H9 (cell line): ENCODE measurements around the gene EDN3. TPM values are rescaled to one million over a fixed set of nuclear protein-coding genes. Genes with fewer than 3 reads are reported as not detected.

Experiments used
- DNase-seq: peaks from one replicate; pipeline ENCODE4 v3.0.0-alpha.2; 2017
- H2AFZ ChIP-seq: one replicate; pipeline ENCODE4 v1.6.1; 2013; ENCODE audit warnings: mild to moderate bottlenecking, low read length, control low read depth, moderate library complexity
- H2AK5ac ChIP-seq: 2 replicates; pipeline ENCODE4 v1.6.1; 2013; ENCODE audit warnings: low read length, control low read depth, mixed read lengths; ENCODE audit not compliant: insufficient read length
- H2BK120ac ChIP-seq: one replicate; pipeline ENCODE4 v1.6.1; 2013; ENCODE audit warnings: low read depth, mild to moderate bottlenecking, low read length, control low read depth, inconsistent platforms; ENCODE audit not compliant: poor library complexity, severe bottlenecking
- H2BK12ac ChIP-seq: 2 replicates; pipeline ENCODE4 v1.6.1; 2013; ENCODE audit warnings: low read length, control low read depth, mixed read lengths, low read depth; ENCODE audit not compliant: insufficient read length
- H2BK15ac ChIP-seq: 2 replicates; pipeline ENCODE4 v1.6.1; 2013; ENCODE audit warnings: low read depth, low read length, control low read depth
- H2BK20ac ChIP-seq: one replicate; pipeline ENCODE4 v1.6.1; 2013; ENCODE audit warnings: low read depth, mild to moderate bottlenecking, low read length, control low read depth, inconsistent platforms; ENCODE audit not compliant: poor library complexity, severe bottlenecking
- H2BK5ac ChIP-seq: 2 replicates; pipeline ENCODE4 v1.6.1; 2013; ENCODE audit warnings: low read length, control low read depth, mixed read lengths; ENCODE audit not compliant: insufficient read length
- H3K14ac ChIP-seq: 2 replicates; pipeline ENCODE4 v1.6.1; 2013; ENCODE audit warnings: low read length, control low read depth; ENCODE audit not compliant: insufficient read depth
- H3K18ac ChIP-seq: 2 replicates; pipeline ENCODE4 v1.6.1; 2013; ENCODE audit warnings: low read depth, mild to moderate bottlenecking, mixed read lengths, low read length, control low read depth; ENCODE audit not compliant: insufficient read length
- H3K23ac ChIP-seq: 2 replicates; pipeline ENCODE4 v1.6.1; 2013; ENCODE audit warnings: low read length, control low read depth, mixed read lengths, low read depth; ENCODE audit not compliant: insufficient read length
- H3K23me2 ChIP-seq: 2 replicates; pipeline ENCODE4 v1.6.1; 2013; ENCODE audit warnings: low read depth, mild to moderate bottlenecking, mixed read lengths, low read length, control low read depth; ENCODE audit not compliant: insufficient read length, poor library complexity, severe bottlenecking
- H3K27ac ChIP-seq: 2 replicates; pipeline ENCODE4 v1.5.1; 2013; ENCODE audit warnings: low read length, control low read depth, mixed read lengths, low read depth; ENCODE audit not compliant: insufficient read length
- H3K27me3 ChIP-seq: 2 replicates; pipeline ENCODE4 v1.6.1; 2013; ENCODE audit warnings: low read length, control low read depth, inconsistent platforms; ENCODE audit not compliant: insufficient read depth
- H3K4ac ChIP-seq: 2 replicates; pipeline ENCODE4 v1.6.1; 2013; ENCODE audit warnings: low read depth, mild to moderate bottlenecking, control low read depth, inconsistent platforms, low read length, moderate library complexity
- H3K4me1 ChIP-seq: 2 replicates; pipeline ENCODE4 v1.6.1; 2013; ENCODE audit warnings: low read length, control low read depth, inconsistent platforms; ENCODE audit not compliant: insufficient read depth
- H3K4me2 ChIP-seq: 2 replicates; pipeline ENCODE4 v1.6.1; 2013; ENCODE audit warnings: low read length, control low read depth, mixed read lengths; ENCODE audit not compliant: insufficient read length, insufficient read depth
- H3K56ac ChIP-seq: 2 replicates; pipeline ENCODE4 v1.6.1; 2013; ENCODE audit warnings: low read depth, mild to moderate bottlenecking, mixed read lengths, low read length, control low read depth; ENCODE audit not compliant: insufficient read length
- H3K79me1 ChIP-seq: 2 replicates; pipeline ENCODE4 v1.6.1; 2013; ENCODE audit warnings: low read depth, mild to moderate bottlenecking, moderate library complexity, low read length, control low read depth, inconsistent platforms; ENCODE audit not compliant: insufficient read depth, poor library complexity, severe bottlenecking
- H3K79me2 ChIP-seq: 2 replicates; pipeline ENCODE4 v1.6.1; 2013; ENCODE audit warnings: low read length, control low read depth, inconsistent platforms; ENCODE audit not compliant: insufficient read depth
- H3K9ac ChIP-seq: 2 replicates; pipeline ENCODE4 v1.6.1; 2013; ENCODE audit warnings: low read length, control low read depth, mixed read lengths; ENCODE audit not compliant: insufficient read length; ENCODE audit errors: extremely low read depth
- H3K9me3 ChIP-seq: one replicate; pipeline ENCODE4 v1.6.1; 2013; ENCODE audit warnings: low read depth, low read length, inconsistent platforms; ENCODE audit not compliant: control insufficient read depth
- H3T11ph ChIP-seq: one replicate; pipeline ENCODE4 v1.6.1; 2013; ENCODE audit warnings: mild to moderate bottlenecking, low read length, control low read depth, inconsistent platforms
- H4K20me1 ChIP-seq: one replicate; pipeline ENCODE4 v1.6.1; 2013; ENCODE audit not compliant: control insufficient read depth, insufficient read length, insufficient read depth
- H4K5ac ChIP-seq: 2 replicates; pipeline ENCODE4 v1.6.1; 2013; ENCODE audit warnings: low read depth, mild to moderate bottlenecking, mixed read lengths, low read length, control low read depth; ENCODE audit not compliant: insufficient read length
- H4K8ac ChIP-seq: replicated peaks from 2 replicates; pipeline ENCODE4 v1.6.1; 2013; ENCODE audit warnings: low read length, control low read depth, mixed read lengths, low read depth; ENCODE audit not compliant: insufficient read length
- H4K91ac ChIP-seq: 2 replicates; pipeline ENCODE4 v1.6.1; 2013; ENCODE audit warnings: low read depth, mild to moderate bottlenecking, moderate library complexity, mixed read lengths, low read length, control low read depth; ENCODE audit not compliant: insufficient read length
- H3K27ac Mint-ChIP-seq, 3 experiments: 2 replicates in 2 of 3; 3 replicates in 1 of 3; pipeline ENCODE4 v1.8.0; 2020 to 2021; ENCODE audit warnings: mixed read lengths in 3 of 3, mild to moderate bottlenecking in 1 of 3, moderate library complexity in 1 of 3
- H3K27me3 Mint-ChIP-seq: 2 replicates; pipeline ENCODE4 v1.8.0; 2021; ENCODE audit warnings: low read depth, mild to moderate bottlenecking, moderate library complexity, mixed read lengths
- H3K36me3 Mint-ChIP-seq, 3 experiments: 2 replicates in 2 of 3; 3 replicates in 1 of 3; pipeline ENCODE4 v1.8.0; 2020 to 2021; ENCODE audit warnings: low read depth in 3 of 3, mixed read lengths in 3 of 3; ENCODE audit not compliant: insufficient read depth in 1 of 3
- H3K4me1 Mint-ChIP-seq, 2 experiments: 2 replicates each; pipeline ENCODE4 v1.8.0; 2020; ENCODE audit warnings: mixed read lengths in 2 of 2
- H3K4me3 Mint-ChIP-seq, 2 experiments: 2 replicates in 1 of 2; 3 replicates in 1 of 2; pipeline ENCODE4 v1.8.0; 2020 to 2021; ENCODE audit warnings: mild to moderate bottlenecking in 2 of 2, mixed read lengths in 2 of 2, moderate library complexity in 1 of 2
- H3K9me3 Mint-ChIP-seq, 2 experiments: 2 replicates in 1 of 2; 3 replicates in 1 of 2; pipeline ENCODE4 v1.8.0; 2020; ENCODE audit warnings: mild to moderate bottlenecking in 2 of 2, mixed read lengths in 2 of 2, moderate library complexity in 1 of 2
- total RNA-seq: library from RNA; stranded (reverse); gene quantifications from 2 replicates; pipeline ENCODE4 v1.2.1, GENCODE V29; 2021
- TF ChIP-seq, protein P1 (sequence below): fragments of 200-600 bp; sonication (generic); conservative IDR thresholded peaks from 3 replicates; pipeline ENCODE4 v1.8.0; 2021; ENCODE audit warnings: antibody characterized with exemption, mild to moderate bottlenecking

EDN3 gene
- total RNA-seq, 1 experiment from 2014 or later = 0.20 TPM

DNA sequence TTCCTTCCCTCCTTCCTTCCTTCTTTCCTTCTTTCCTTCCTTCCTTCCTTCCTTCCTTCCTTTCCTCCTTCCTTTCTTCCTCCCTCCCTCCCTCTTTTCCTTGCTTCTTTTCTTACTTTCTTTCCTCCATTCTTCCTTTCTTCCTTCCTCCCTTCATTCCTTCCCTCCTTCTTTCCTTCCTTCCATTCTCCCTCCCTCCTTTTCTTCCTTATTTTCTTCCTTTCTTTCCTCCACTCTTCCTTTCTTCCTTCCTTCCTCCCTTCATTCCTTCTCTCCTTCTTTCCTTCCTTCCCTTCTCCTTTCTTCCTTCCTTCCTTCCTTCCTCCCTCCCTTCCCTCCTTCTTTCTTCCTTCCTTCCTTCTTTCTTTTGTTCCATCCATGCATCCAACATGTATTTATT, 35.1 kb upstream of the EDN3 start:
- Histone ChIP-seq H3K9ac (no peak overlapping the region), H3K27me3 (peaks cover 3% of the 10 kb centered on the region), H2BK12ac (no peak overlapping the region), H2BK15ac (no peak overlapping the region), H2BK20ac (no peak overlapping the region), H3K4me1 (peaks cover 7% of the 10 kb centered on the region; the same call in 1 of the 2 replicates), H3K23me2 (peaks cover 3% of the 10 kb centered on the region), H3K4ac (no peak overlapping the region), H3T11ph (no peak overlapping the region), H2AK5ac (no peak overlapping the region), H4K20me1 (no peaks in the 10 kb centered on the region), H2AFZ (no peak overlapping the region), H3K9me3 (no peaks in the 10 kb centered on the region), H3K79me2 (no peaks in the 10 kb centered on the region), H4K5ac (no peak overlapping the region), H4K8ac (no peak overlapping the region), H4K91ac (no peak overlapping the region), H3K14ac (no peak overlapping the region), H3K56ac (no peak overlapping the region), H3K18ac (no peak overlapping the region), H2BK120ac (no peak overlapping the region), H3K27ac (no peak overlapping the region), H3K79me1 (no peaks in the 10 kb centered on the region), H3K4me2 (no peak overlapping the region), H2BK5ac (no peak overlapping the region), H3K23ac (no peak overlapping the region)
- Mint-ChIP-seq H3K9me3 (no peaks in the 10 kb centered on the region), H3K27me3 (peaks cover 72% of the 10 kb centered on the region), H3K27ac (no peak overlapping the region), H3K4me3 (no peak overlapping the region; a peak in 1 of 5 replicates), H3K4me1 (peaks cover 27 to 31% of the 10 kb centered on the region in 2 experiments), H3K36me3 (no peaks in the 10 kb centered on the region)
- TF ChIP-seq, protein P1, sequence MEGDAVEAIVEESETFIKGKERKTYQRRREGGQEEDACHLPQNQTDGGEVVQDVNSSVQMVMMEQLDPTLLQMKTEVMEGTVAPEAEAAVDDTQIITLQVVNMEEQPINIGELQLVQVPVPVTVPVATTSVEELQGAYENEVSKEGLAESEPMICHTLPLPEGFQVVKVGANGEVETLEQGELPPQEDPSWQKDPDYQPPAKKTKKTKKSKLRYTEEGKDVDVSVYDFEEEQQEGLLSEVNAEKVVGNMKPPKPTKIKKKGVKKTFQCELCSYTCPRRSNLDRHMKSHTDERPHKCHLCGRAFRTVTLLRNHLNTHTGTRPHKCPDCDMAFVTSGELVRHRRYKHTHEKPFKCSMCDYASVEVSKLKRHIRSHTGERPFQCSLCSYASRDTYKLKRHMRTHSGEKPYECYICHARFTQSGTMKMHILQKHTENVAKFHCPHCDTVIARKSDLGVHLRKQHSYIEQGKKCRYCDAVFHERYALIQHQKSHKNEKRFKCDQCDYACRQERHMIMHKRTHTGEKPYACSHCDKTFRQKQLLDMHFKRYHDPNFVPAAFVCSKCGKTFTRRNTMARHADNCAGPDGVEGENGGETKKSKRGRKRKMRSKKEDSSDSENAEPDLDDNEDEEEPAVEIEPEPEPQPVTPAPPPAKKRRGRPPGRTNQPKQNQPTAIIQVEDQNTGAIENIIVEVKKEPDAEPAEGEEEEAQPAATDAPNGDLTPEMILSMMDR = no peak
- DNase-seq = no peak
